ENCODE measurements around the gene ILDR2.

DNA sequence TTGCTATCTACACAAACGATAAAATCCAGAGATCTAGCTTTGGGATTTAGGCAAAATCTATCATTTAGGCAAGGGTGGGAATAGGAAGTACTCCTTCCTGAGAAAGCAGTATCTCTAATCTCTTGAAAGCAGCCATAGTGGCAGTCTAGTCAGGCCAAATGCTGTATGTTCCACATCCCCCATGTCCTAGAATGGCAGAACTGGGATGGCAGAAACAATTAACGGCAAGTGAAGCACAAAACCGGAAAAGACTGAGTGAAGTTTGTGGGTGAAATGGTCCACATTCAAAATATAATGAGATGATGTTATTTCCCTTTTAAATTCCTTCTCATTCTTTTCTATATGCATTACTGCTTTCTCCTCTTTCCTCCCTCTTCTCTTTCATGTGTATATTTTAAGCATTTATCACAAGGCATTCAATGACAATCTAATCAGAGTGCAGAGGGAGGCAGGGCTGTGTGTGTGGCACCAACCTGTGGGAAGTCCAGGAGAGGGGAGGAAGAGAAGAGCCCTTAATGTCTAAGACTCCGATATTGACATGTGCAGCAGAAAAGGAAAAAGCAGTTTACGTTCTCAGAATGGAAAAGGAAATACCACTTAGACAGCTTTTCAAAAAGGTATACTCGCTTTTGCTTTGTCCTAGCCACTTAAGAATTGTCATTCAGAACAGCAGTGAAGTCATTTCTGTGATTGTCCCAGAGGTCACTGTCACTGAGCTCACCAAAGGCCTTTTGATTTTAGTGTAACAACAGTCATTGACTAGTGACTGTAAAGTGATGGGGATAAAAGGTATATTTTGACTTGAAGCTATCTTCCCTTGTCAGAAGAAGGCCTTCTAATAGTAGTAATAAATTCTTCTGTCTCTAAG, 57.0 kb downstream of the ILDR2 start:
- no peak for TF ChIP-seq EZH2 (IDR thresholded peaks at IDR 0.05; ENCODE audit: borderline replicate concordance, low read depth, low read length, poor library complexity, severe bottlenecking)
- TF ChIP-seq CTCF (conservative IDR thresholded peaks at IDR 0.05; ENCODE audit: low read depth, low read length), result no peak

Data from A673 (cell line).